ENCODE measurements around the gene AP4B1. TPM values are rescaled to one million over a fixed set of nuclear protein-coding genes. Genes with fewer than 3 reads are reported as not detected.

Gene AP4B1
- polyA plus RNA-seq, 2 donors = 12.9 to 15.1 TPM

GRCh38 chr1:113881661-113882060 lies 22.9 kb downstream of the AP4B1 start:
- Histone ChIP-seq H3K36me3 (ENCODE audit: control insufficient read depth in 2 of 2, insufficient read depth in 2 of 2, low read length in 1 of 2) (no peaks in the 10 kb centered on the region), H3K27me3 (ENCODE audit: control insufficient read depth in 1 of 2, insufficient read depth in 2 of 2, low read length in 2 of 2) (no peaks in the 10 kb centered on the region), H3K9me3 (ENCODE audit: control insufficient read depth in 2 of 2, insufficient read depth in 1 of 2, low read depth in 1 of 2, low read length in 1 of 2) (no peaks in the 10 kb centered on the region), H3K27ac (ENCODE audit: low read depth in 2 of 2, low read length in 1 of 2) (no peak overlapping the region), H3K4me3 (ENCODE audit: low read depth in 1 of 2, low read length in 2 of 2) (no peak overlapping the region), H3K4me1 (ENCODE audit: control insufficient read depth in 2 of 2, insufficient read depth in 2 of 2, low read length in 1 of 2) (no peaks in the 10 kb centered on the region)
- 67 to 68% methylated on average over 2 of the region's 2 CpGs for WGBS, 2 donors

GRCh38 chr1:113879739-113880038 lies 24.9 kb downstream of the AP4B1 start:
- Histone ChIP-seq H3K36me3 (ENCODE audit: control insufficient read depth in 2 of 2, insufficient read depth in 2 of 2, low read length in 1 of 2) (no peaks in the 10 kb centered on the region), H3K4me3 (ENCODE audit: low read depth in 1 of 2, low read length in 2 of 2) (no peak overlapping the region), H3K27ac (ENCODE audit: low read depth in 2 of 2, low read length in 1 of 2) (no peak overlapping the region), H3K4me1 (ENCODE audit: control insufficient read depth in 2 of 2, insufficient read depth in 2 of 2, low read length in 1 of 2) (no peaks in the 10 kb centered on the region), H3K9me3 (ENCODE audit: control insufficient read depth in 2 of 2, insufficient read depth in 1 of 2, low read depth in 1 of 2, low read length in 1 of 2) (no peaks in the 10 kb centered on the region), H3K27me3 (ENCODE audit: control insufficient read depth in 1 of 2, insufficient read depth in 2 of 2, low read length in 2 of 2) (no peaks in the 10 kb centered on the region)
- WGBS, 2 donors = 75 to 83% methylated on average over 4 of the region's 4 CpGs

GRCh38 chr1:113876176-113876575 lies 28.4 kb downstream of the AP4B1 start:
- no peak overlapping the region for H3K4me3 ChIP-seq (ENCODE audit: low read depth in 1 of 2, low read length in 2 of 2)
- H3K36me3 ChIP-seq (ENCODE audit: control insufficient read depth in 2 of 2, insufficient read depth in 2 of 2, low read length in 1 of 2) = no peaks in the 10 kb centered on the region
- H3K27me3 ChIP-seq (ENCODE audit: control insufficient read depth in 1 of 2, insufficient read depth in 2 of 2, low read length in 2 of 2) = no peaks in the 10 kb centered on the region
- H3K27ac ChIP-seq (ENCODE audit: low read depth in 2 of 2, low read length in 1 of 2) = peak overlapping the region in 1 of 2 donors; percentile 13
- H3K4me1 ChIP-seq (ENCODE audit: control insufficient read depth in 2 of 2, insufficient read depth in 2 of 2, low read length in 1 of 2) = no peaks in the 10 kb centered on the region
- H3K9me3 ChIP-seq (ENCODE audit: control insufficient read depth in 2 of 2, insufficient read depth in 1 of 2, low read depth in 1 of 2, low read length in 1 of 2) = no peaks in the 10 kb centered on the region
- WGBS, 2 donors = 86 to 91% methylated on average over 5 of the region's 5 CpGs

GRCh38 chr1:113875714-113876113 lies 28.9 kb downstream of the AP4B1 start:
- H3K27me3 ChIP-seq (ENCODE audit: control insufficient read depth in 1 of 2, insufficient read depth in 2 of 2, low read length in 2 of 2) = no peaks in the 10 kb centered on the region
- WGBS, 2 donors = 71 to 93% methylated on average over 2 of the region's 2 CpGs
- H3K9me3 ChIP-seq (ENCODE audit: control insufficient read depth in 2 of 2, insufficient read depth in 1 of 2, low read depth in 1 of 2, low read length in 1 of 2) = no peaks in the 10 kb centered on the region
- no peak overlapping the region for H3K27ac ChIP-seq (ENCODE audit: low read depth in 2 of 2, low read length in 1 of 2)
- no peaks in the 10 kb centered on the region for H3K36me3 ChIP-seq (ENCODE audit: control insufficient read depth in 2 of 2, insufficient read depth in 2 of 2, low read length in 1 of 2)
- no peak overlapping the region for H3K4me3 ChIP-seq (ENCODE audit: low read depth in 1 of 2, low read length in 2 of 2)
- no peaks in the 10 kb centered on the region for H3K4me1 ChIP-seq (ENCODE audit: control insufficient read depth in 2 of 2, insufficient read depth in 2 of 2, low read length in 1 of 2)

GRCh38 chr1:113874012-113874879 lies 30.4 kb downstream of the AP4B1 start:
- WGBS, 2 donors = 29% methylated on average over 1 of the region's 1 CpG
- Histone ChIP-seq H3K36me3 (ENCODE audit: control insufficient read depth in 2 of 2, insufficient read depth in 2 of 2, low read length in 1 of 2) (no peaks in the 10 kb centered on the region), H3K9me3 (ENCODE audit: control insufficient read depth in 2 of 2, insufficient read depth in 1 of 2, low read depth in 1 of 2, low read length in 1 of 2) (no peaks in the 10 kb centered on the region), H3K27me3 (ENCODE audit: control insufficient read depth in 1 of 2, insufficient read depth in 2 of 2, low read length in 2 of 2) (no peaks in the 10 kb centered on the region), H3K27ac (ENCODE audit: low read depth in 2 of 2, low read length in 1 of 2) (peak overlapping the region; percentile 21 to 52), H3K4me1 (ENCODE audit: control insufficient read depth in 2 of 2, insufficient read depth in 2 of 2, low read length in 1 of 2) (no peaks in the 10 kb centered on the region), H3K4me3 (ENCODE audit: low read depth in 1 of 2, low read length in 2 of 2) (no peak overlapping the region)

- no peaks in the 10 kb centered on the region for H3K9me3 ChIP-seq (ENCODE audit: control insufficient read depth in 2 of 2, insufficient read depth in 1 of 2, low read depth in 1 of 2, low read length in 1 of 2)
- H3K27ac ChIP-seq (ENCODE audit: low read depth in 2 of 2, low read length in 1 of 2) = peak overlapping the region; percentile 35 to 52
- no peaks in the 10 kb centered on the region for H3K36me3 ChIP-seq (ENCODE audit: control insufficient read depth in 2 of 2, insufficient read depth in 2 of 2, low read length in 1 of 2)
- no peak overlapping the region for H3K4me3 ChIP-seq (ENCODE audit: low read depth in 1 of 2, low read length in 2 of 2)
- H3K4me1 ChIP-seq (ENCODE audit: control insufficient read depth in 2 of 2, insufficient read depth in 2 of 2, low read length in 1 of 2) = no peaks in the 10 kb centered on the region
- no peaks in the 10 kb centered on the region for H3K27me3 ChIP-seq (ENCODE audit: control insufficient read depth in 1 of 2, insufficient read depth in 2 of 2, low read length in 2 of 2)
Measured at GRCh38 chr1:113872219-113872935, 32.2 kb downstream of the AP4B1 start.

GRCh38 chr1:113871597-113872113 lies 32.9 kb downstream of the AP4B1 start, which contains the start of gene PTPN22:
Gene PTPN22, minus strand, starts transcription at chr1:113871712.
- no peaks in the 10 kb centered on the region for H3K27me3 ChIP-seq (ENCODE audit: control insufficient read depth in 1 of 2, insufficient read depth in 2 of 2, low read length in 2 of 2)
- no peaks in the 10 kb centered on the region for H3K4me1 ChIP-seq (ENCODE audit: control insufficient read depth in 2 of 2, insufficient read depth in 2 of 2, low read length in 1 of 2)
- peak within 1 kb of the TSS; percentile 35 to 52 for H3K27ac ChIP-seq (ENCODE audit: low read depth in 2 of 2, low read length in 1 of 2)
- no peak within 1 kb of the TSS for H3K4me3 ChIP-seq (ENCODE audit: low read depth in 1 of 2, low read length in 2 of 2)
- H3K36me3 ChIP-seq (ENCODE audit: control insufficient read depth in 2 of 2, insufficient read depth in 2 of 2, low read length in 1 of 2) = no peaks in the 10 kb centered on the region
- WGBS, 2 donors = 71 to 77% methylated on average over 4 of the region's 4 CpGs
- no peaks in the 10 kb centered on the region for H3K9me3 ChIP-seq (ENCODE audit: control insufficient read depth in 2 of 2, insufficient read depth in 1 of 2, low read depth in 1 of 2, low read length in 1 of 2)

GRCh38 chr1:113870778-113871177 lies 33.8 kb downstream of the AP4B1 start:
- H3K4me3 ChIP-seq (ENCODE audit: low read depth in 1 of 2, low read length in 2 of 2) = no peak overlapping the region
- WGBS, 2 donors = 83 to 85% methylated on average over 3 of the region's 3 CpGs
- no peaks in the 10 kb centered on the region for H3K27me3 ChIP-seq (ENCODE audit: control insufficient read depth in 1 of 2, insufficient read depth in 2 of 2, low read length in 2 of 2)
- no peaks in the 10 kb centered on the region for H3K9me3 ChIP-seq (ENCODE audit: control insufficient read depth in 2 of 2, insufficient read depth in 1 of 2, low read depth in 1 of 2, low read length in 1 of 2)
- H3K27ac ChIP-seq (ENCODE audit: low read depth in 2 of 2, low read length in 1 of 2) = no peak overlapping the region
- H3K4me1 ChIP-seq (ENCODE audit: control insufficient read depth in 2 of 2, insufficient read depth in 2 of 2, low read length in 1 of 2) = no peaks in the 10 kb centered on the region
- H3K36me3 ChIP-seq (ENCODE audit: control insufficient read depth in 2 of 2, insufficient read depth in 2 of 2, low read length in 1 of 2) = no peaks in the 10 kb centered on the region

- Histone ChIP-seq H3K9me3 (ENCODE audit: control insufficient read depth in 2 of 2, insufficient read depth in 1 of 2, low read depth in 1 of 2, low read length in 1 of 2) (no peaks in the 10 kb centered on the region), H3K4me1 (ENCODE audit: control insufficient read depth in 2 of 2, insufficient read depth in 2 of 2, low read length in 1 of 2) (no peaks in the 10 kb centered on the region), H3K27ac (ENCODE audit: low read depth in 2 of 2, low read length in 1 of 2) (peak overlapping the region in 1 of 2 donors; percentile 37), H3K36me3 (ENCODE audit: control insufficient read depth in 2 of 2, insufficient read depth in 2 of 2, low read length in 1 of 2) (no peaks in the 10 kb centered on the region), H3K4me3 (ENCODE audit: low read depth in 1 of 2, low read length in 2 of 2) (no peak overlapping the region), H3K27me3 (ENCODE audit: control insufficient read depth in 1 of 2, insufficient read depth in 2 of 2, low read length in 2 of 2) (no peaks in the 10 kb centered on the region)
- WGBS, 2 donors = 84% methylated on average over 4 of the region's 4 CpGs
Measured at GRCh38 chr1:113868387-113869083, 36.1 kb downstream of the AP4B1 start.

Data from esophagus (tissue), 2 donors.